Subcutaneous adipose tissue (tissue), 4 donors: ENCODE results near the gene NEK4. TPM values are rescaled to one million over a fixed set of nuclear protein-coding genes. Genes with fewer than 3 reads are reported as not detected.

Experiments used
- CTCF ChIP-seq: fragments of 450-650 bp; IDR thresholded peaks from one replicate; pipeline ENCODE4 v1.5.1; 2016; ENCODE audit warnings: low read depth, mild to moderate bottlenecking, control low read depth, antibody characterized with exemption, moderate library complexity
- total RNA-seq, 4 donors: library from RNA; depleted of rRNA; stranded (reverse); fragments of >200 nt; gene quantifications; one replicate each; pipeline ENCODE4 v1.1.0, GENCODE V29; 2016

NEK4 gene
- total RNA-seq, 4 donors from 2014 or later, result 9.0 to 18.4 (median 13.7) TPM

- TF ChIP-seq CTCF, result no peak
Observed at GRCh38 chr3:52798978-52799476, 28.3 kb upstream of the NEK4 start.

- no peak for TF ChIP-seq CTCF
Observed at GRCh38 chr3:52798376-52798977, 27.7 kb upstream of the NEK4 start.

GRCh38 chr3:52796411-52796810 lies 25.7 kb upstream of the NEK4 start:
- no peak for TF ChIP-seq CTCF

- no peak for TF ChIP-seq CTCF
Observed at GRCh38 chr3:52795298-52795900, 24.7 kb upstream of the NEK4 start.

GRCh38 chr3:52794612-52795099 lies 23.9 kb upstream of the NEK4 start, which contains the start of gene ITIH3:
ITIH3 (plus strand) TSS chr3:52794796; CDS start chr3:52794804, 8 bp downstream.
- no peak for TF ChIP-seq CTCF

GRCh38 chr3:52793702-52794611 lies 23.2 kb upstream of the NEK4 start:
- no peak for TF ChIP-seq CTCF
